Stimulated activated naive B cell treated with anti-CD40 and anti-IgM and Interleukin-4, amounts not matched to agents 10 μg/mL and 1 μg/mL and 100 μg/mL, for 72 hours (primary cell): ENCODE measurements around the gene HNF1A.

Experiments used
- ATAC-seq, 2 donors: fragments of 150-1000 bp; cut with Tn5 transposase; replicated peaks; 2 replicates each; pipeline ENCODE4 v1.10.0; 2021; ENCODE audit warnings: moderate library complexity in 1 of 2
- DNase-seq: peaks from one replicate; pipeline ENCODE4 v3.0.0; 2021
- H3K27ac Mint-ChIP-seq: one replicate; pipeline ENCODE4 v1.8.0; 2022; ENCODE audit warnings: mild to moderate bottlenecking, mixed read lengths
- H3K27me3 Mint-ChIP-seq, 2 donors: one replicate each; pipeline ENCODE4 v1.8.0; 2022; ENCODE audit warnings: mixed read lengths in 2 of 2
- H3K36me3 Mint-ChIP-seq, 2 donors: one replicate each; pipeline ENCODE4 v1.8.0; 2022; ENCODE audit warnings: mixed read lengths in 2 of 2, mild to moderate bottlenecking in 1 of 2
- H3K4me1 Mint-ChIP-seq, 2 donors: one replicate each; pipeline ENCODE4 v1.8.0; 2022; ENCODE audit warnings: mixed read lengths in 2 of 2, mild to moderate bottlenecking in 1 of 2
- H3K4me3 Mint-ChIP-seq, 2 donors: one replicate each; pipeline ENCODE4 v1.8.0; 2022; ENCODE audit warnings: mild to moderate bottlenecking in 2 of 2, mixed read lengths in 2 of 2, moderate library complexity in 1 of 2
- H3K9me3 Mint-ChIP-seq, 2 donors: one replicate each; pipeline ENCODE4 v1.8.0; 2022; ENCODE audit warnings: mixed read lengths in 2 of 2, mild to moderate bottlenecking in 1 of 2

HNF1A gene

GRCh38 chr12:121001841-121002483 lies 23.6 kb downstream of the HNF1A start:
- Mint-ChIP-seq H3K27me3 (no peaks in the 10 kb centered on the region), H3K9me3 (no peaks in the 10 kb centered on the region), H3K4me3 (no peak overlapping the region), H3K4me1 (no peaks in the 10 kb centered on the region), H3K36me3 (peaks cover 27 to 44% of the 10 kb centered on the region in 2 donors), H3K27ac (no peak overlapping the region)
- DNase-seq = no peak
- ATAC-seq = no peak

GRCh38 chr12:121003650-121004049 lies 25.3 kb downstream of the HNF1A start:
- Mint-ChIP-seq H3K9me3 (no peaks in the 10 kb centered on the region), H3K27me3 (no peaks in the 10 kb centered on the region), H3K4me1 (no peaks in the 10 kb centered on the region), H3K36me3 (peaks cover 41 to 55% of the 10 kb centered on the region in 2 donors), H3K27ac (no peak overlapping the region), H3K4me3 (no peak overlapping the region)
- DNase-seq (no peak), ATAC-seq (no peak)

- peaks cover 47 to 62% of the 10 kb centered on the region in 2 donors for H3K36me3 Mint-ChIP-seq
Measured at GRCh38 chr12:121004253-121004815, 26.0 kb downstream of the HNF1A start.

GRCh38 chr12:121005346-121005815 lies 27.0 kb downstream of the HNF1A start:
- Mint-ChIP-seq H3K27me3 (no peaks in the 10 kb centered on the region), H3K4me3 (no peak overlapping the region), H3K36me3 (peaks cover 48 to 63% of the 10 kb centered on the region in 2 donors)

More at GRCh38 chr12:121004253-121004815, 26.0 kb downstream of the HNF1A start:
- Mint-ChIP-seq H3K4me3 (no peak overlapping the region), H3K9me3 (no peaks in the 10 kb centered on the region), H3K27me3 (no peaks in the 10 kb centered on the region), H3K27ac (no peak overlapping the region), H3K4me1 (no peaks in the 10 kb centered on the region)
- ATAC-seq (no peak), DNase-seq (no peak)

GRCh38 chr12:121008347-121009098 lies 30.2 kb downstream of the HNF1A start:
- no peak for DNase-seq
- Mint-ChIP-seq H3K4me1 (peaks cover 6 to 10% of the 10 kb centered on the region in 2 donors), H3K27me3 (no peaks in the 10 kb centered on the region), H3K9me3 (no peaks in the 10 kb centered on the region), H3K4me3 (no peak overlapping the region), H3K36me3 (peaks cover 57 to 64% of the 10 kb centered on the region in 2 donors), H3K27ac (no peak overlapping the region)
- ATAC-seq = no peak

More at GRCh38 chr12:121005346-121005815, 27.0 kb downstream of the HNF1A start:
- DNase-seq (peak; percentile 19), ATAC-seq (peak; percentile 48)
- Mint-ChIP-seq H3K9me3 (no peaks in the 10 kb centered on the region), H3K27ac (no peak overlapping the region), H3K4me1 (no peaks in the 10 kb centered on the region)

- peaks cover 9 to 14% of the 10 kb centered on the region in 2 donors for H3K4me1 Mint-ChIP-seq
- H3K27ac Mint-ChIP-seq = no peak overlapping the region
- DNase-seq = no peak
- H3K9me3 Mint-ChIP-seq = no peaks in the 10 kb centered on the region
- no peak overlapping the region for H3K4me3 Mint-ChIP-seq
- no peaks in the 10 kb centered on the region for H3K27me3 Mint-ChIP-seq
- H3K36me3 Mint-ChIP-seq = peaks cover 51 to 55% of the 10 kb centered on the region in 2 donors
- no peak for ATAC-seq
Measured at GRCh38 chr12:121009741-121010140, 31.4 kb downstream of the HNF1A start.

GRCh38 chr12:121010860-121011259 lies 32.5 kb downstream of the HNF1A start:
- H3K27me3 Mint-ChIP-seq = no peaks in the 10 kb centered on the region
- H3K27ac Mint-ChIP-seq = no peak overlapping the region
- ATAC-seq (no peak), DNase-seq (no peak)
- no peak overlapping the region for H3K4me3 Mint-ChIP-seq
- H3K9me3 Mint-ChIP-seq = no peaks in the 10 kb centered on the region
- peaks cover 45% of the 10 kb centered on the region in 2 donors for H3K36me3 Mint-ChIP-seq
- H3K4me1 Mint-ChIP-seq = peaks cover 13 to 20% of the 10 kb centered on the region in 2 donors

- H3K36me3 Mint-ChIP-seq = peaks cover 38% of the 10 kb centered on the region in 2 donors
- no peak overlapping the region for H3K4me3 Mint-ChIP-seq
- no peak for DNase-seq
- H3K4me1 Mint-ChIP-seq = peaks cover 16 to 25% of the 10 kb centered on the region in 2 donors
- ATAC-seq = no peak
- H3K27ac Mint-ChIP-seq = no peak overlapping the region
- no peaks in the 10 kb centered on the region for H3K9me3 Mint-ChIP-seq
- no peaks in the 10 kb centered on the region for H3K27me3 Mint-ChIP-seq
Measured at GRCh38 chr12:121011820-121012219, 33.5 kb downstream of the HNF1A start.

GRCh38 chr12:121013715-121014114 lies 35.4 kb downstream of the HNF1A start:
- Mint-ChIP-seq H3K9me3 (no peaks in the 10 kb centered on the region), H3K4me1 (peaks cover 16 to 25% of the 10 kb centered on the region in 2 donors), H3K27me3 (no peaks in the 10 kb centered on the region), H3K36me3 (peaks cover 23 to 25% of the 10 kb centered on the region in 2 donors), H3K4me3 (no peak overlapping the region), H3K27ac (no peak overlapping the region)
- no peak for ATAC-seq
- no peak for DNase-seq

- Mint-ChIP-seq H3K27ac (peak within 1 kb of the TSS; percentile 97), H3K9me3 (no peaks in the 10 kb centered on the region), H3K27me3 (no peaks in the 10 kb centered on the region), H3K36me3 (peaks cover 13 to 14% of the 10 kb centered on the region in 2 donors), H3K4me1 (peaks cover 16 to 25% of the 10 kb centered on the region in 2 donors), H3K4me3 (peak within 1 kb of the TSS; percentile 98 to 100)
- peak; percentile 88 for DNase-seq
- peak; percentile 99 for ATAC-seq
Measured at GRCh38 chr12:121015825-121016766, 37.8 kb downstream of the HNF1A start, which contains the start of gene C12orf43. Gene C12orf43 (minus strand): TSS chr12:121016487. CDS start chr12:121016474, 13 bp downstream.

- ATAC-seq (no peak), DNase-seq (no peak)
- H3K9me3 Mint-ChIP-seq = no peaks in the 10 kb centered on the region
- H3K27ac Mint-ChIP-seq = no peak overlapping the region
- H3K36me3 Mint-ChIP-seq = peaks cover 4% of the 10 kb centered on the region in 2 donors
- peaks cover 0 to 2% of the 10 kb centered on the region in 2 donors for H3K27me3 Mint-ChIP-seq
- H3K4me1 Mint-ChIP-seq = peaks cover 12 to 16% of the 10 kb centered on the region in 2 donors
- no peak overlapping the region for H3K4me3 Mint-ChIP-seq
Measured at GRCh38 chr12:121017966-121018491, 39.7 kb downstream of the HNF1A start.

GRCh38 chr12:121018860-121019617 lies 40.7 kb downstream of the HNF1A start:
- DNase-seq (no peak), ATAC-seq (no peak)
- no peaks in the 10 kb centered on the region for H3K36me3 Mint-ChIP-seq
- no peaks in the 10 kb centered on the region for H3K9me3 Mint-ChIP-seq
- H3K27me3 Mint-ChIP-seq = peaks cover 0 to 4% of the 10 kb centered on the region in 2 donors
- H3K27ac Mint-ChIP-seq = no peak overlapping the region
- H3K4me3 Mint-ChIP-seq = no peak overlapping the region
- H3K4me1 Mint-ChIP-seq = peaks cover 11 to 16% of the 10 kb centered on the region in 2 donors

GRCh38 chr12:121021754-121022153 lies 43.4 kb downstream of the HNF1A start:
- peaks cover 0 to 1% of the 10 kb centered on the region in 2 donors for H3K9me3 Mint-ChIP-seq
- no peak overlapping the region for H3K4me3 Mint-ChIP-seq
- H3K27me3 Mint-ChIP-seq = peaks cover 9 to 11% of the 10 kb centered on the region in 2 donors
- ATAC-seq = no peak
- no peaks in the 10 kb centered on the region for H3K4me1 Mint-ChIP-seq
- H3K36me3 Mint-ChIP-seq = peaks cover 0 to 3% of the 10 kb centered on the region in 2 donors
- H3K27ac Mint-ChIP-seq = no peak overlapping the region
- no peak for DNase-seq
